Brain microvascular endothelial cell (primary cell): Measurements from ENCODE around the gene HTR2A.

Source experiments
- DNase-seq: peaks from one replicate; pipeline ENCODE4 v3.0.0-alpha.2; 2020
- H3K27ac ChIP-seq: fragments of 250-450 bp; sonication (Bioruptor Pico); 2 replicates; pipeline ENCODE4 v1.5.1; 2020; ENCODE audit warnings: mild to moderate bottlenecking, moderate library complexity
- H3K27me3 ChIP-seq: fragments of 250-450 bp; sonication (Bioruptor Pico); replicated peaks from 2 replicates; pipeline ENCODE4 v1.5.1; 2020; ENCODE audit warnings: mild to moderate bottlenecking
- H3K36me3 ChIP-seq: fragments of 250-450 bp; sonication (Bioruptor Pico); replicated peaks from 2 replicates; pipeline ENCODE4 v1.5.1; 2020; ENCODE audit warnings: mild to moderate bottlenecking
- H3K4me3 ChIP-seq: 2 replicates; pipeline ENCODE4 v1.5.1; 2011; ENCODE audit warnings: low read depth, mild to moderate bottlenecking, control low read depth, low read length, moderate library complexity
- in situ Hi-C: cut with HindIII; loops from 2 replicates; pipeline ENCODE4 v1.10.0; 2017; ENCODE audit warnings: low sequenced_read_pairs, low pct_ligation_motif_present
- TF ChIP-seq, protein P1 (sequence below): IDR thresholded peaks from 2 replicates; pipeline ENCODE4 v1.5.1; 2011; ENCODE audit warnings: low read depth, mild to moderate bottlenecking, moderate library complexity, low read length, control low read depth, inconsistent platforms; ENCODE audit errors: missing control alignments

The HTR2A gene

DNA sequence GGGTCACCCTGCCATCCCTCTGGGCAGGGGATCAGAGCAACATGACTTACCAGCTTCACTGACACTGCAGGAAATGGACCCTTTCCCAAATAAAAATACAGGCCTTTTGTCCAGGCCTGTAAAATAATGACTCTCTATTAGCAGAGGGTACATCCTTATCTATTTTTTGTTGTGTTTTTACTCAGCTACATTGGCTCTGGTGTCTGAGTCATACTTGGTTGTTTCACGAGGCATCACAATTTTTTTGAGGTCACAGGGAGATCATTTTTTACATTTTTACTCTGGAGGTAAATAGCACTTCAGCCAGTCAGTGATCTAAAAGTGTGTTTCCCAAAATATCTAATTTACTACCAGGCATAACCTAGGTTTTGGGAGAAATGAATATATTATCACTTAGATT is 6.9 kb upstream of the HTR2A start:
- Histone ChIP-seq H3K36me3 (no peaks in the 10 kb centered on the region), H3K27ac (no peak overlapping the region), H3K27me3 (no peaks in the 10 kb centered on the region), H3K4me3 (no peak overlapping the region)
- peak; percentile 53 for DNase-seq
- TF ChIP-seq, protein P1, sequence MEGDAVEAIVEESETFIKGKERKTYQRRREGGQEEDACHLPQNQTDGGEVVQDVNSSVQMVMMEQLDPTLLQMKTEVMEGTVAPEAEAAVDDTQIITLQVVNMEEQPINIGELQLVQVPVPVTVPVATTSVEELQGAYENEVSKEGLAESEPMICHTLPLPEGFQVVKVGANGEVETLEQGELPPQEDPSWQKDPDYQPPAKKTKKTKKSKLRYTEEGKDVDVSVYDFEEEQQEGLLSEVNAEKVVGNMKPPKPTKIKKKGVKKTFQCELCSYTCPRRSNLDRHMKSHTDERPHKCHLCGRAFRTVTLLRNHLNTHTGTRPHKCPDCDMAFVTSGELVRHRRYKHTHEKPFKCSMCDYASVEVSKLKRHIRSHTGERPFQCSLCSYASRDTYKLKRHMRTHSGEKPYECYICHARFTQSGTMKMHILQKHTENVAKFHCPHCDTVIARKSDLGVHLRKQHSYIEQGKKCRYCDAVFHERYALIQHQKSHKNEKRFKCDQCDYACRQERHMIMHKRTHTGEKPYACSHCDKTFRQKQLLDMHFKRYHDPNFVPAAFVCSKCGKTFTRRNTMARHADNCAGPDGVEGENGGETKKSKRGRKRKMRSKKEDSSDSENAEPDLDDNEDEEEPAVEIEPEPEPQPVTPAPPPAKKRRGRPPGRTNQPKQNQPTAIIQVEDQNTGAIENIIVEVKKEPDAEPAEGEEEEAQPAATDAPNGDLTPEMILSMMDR: no peak
- in situ Hi-C loops: no loop called here

DNA sequence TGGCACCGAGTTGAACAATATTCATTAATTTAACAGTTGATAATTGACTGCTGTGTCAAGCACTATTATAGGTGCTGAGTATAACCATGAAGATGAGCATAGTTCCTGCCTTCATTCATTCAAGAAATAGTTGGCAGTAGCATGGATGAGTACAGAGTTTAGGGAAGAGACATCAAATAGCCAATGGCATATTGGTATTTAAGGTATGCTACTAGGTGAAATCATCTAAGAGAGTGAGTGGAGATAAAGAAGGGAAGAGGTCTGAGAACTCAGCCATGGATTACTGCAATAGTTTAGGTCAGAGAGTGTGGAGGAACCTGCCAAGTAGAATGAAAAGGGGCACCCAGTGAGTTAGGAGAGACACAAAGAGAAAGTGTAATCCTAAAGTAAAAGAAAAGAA is 4.9 kb upstream of the HTR2A start:
- TF ChIP-seq, protein P1: no peak
- no peak for DNase-seq
- in situ Hi-C loops: no loop called here
- Histone ChIP-seq H3K27ac (no peak overlapping the region), H3K36me3 (no peaks in the 10 kb centered on the region), H3K4me3 (no peak overlapping the region), H3K27me3 (no peaks in the 10 kb centered on the region)

DNA sequence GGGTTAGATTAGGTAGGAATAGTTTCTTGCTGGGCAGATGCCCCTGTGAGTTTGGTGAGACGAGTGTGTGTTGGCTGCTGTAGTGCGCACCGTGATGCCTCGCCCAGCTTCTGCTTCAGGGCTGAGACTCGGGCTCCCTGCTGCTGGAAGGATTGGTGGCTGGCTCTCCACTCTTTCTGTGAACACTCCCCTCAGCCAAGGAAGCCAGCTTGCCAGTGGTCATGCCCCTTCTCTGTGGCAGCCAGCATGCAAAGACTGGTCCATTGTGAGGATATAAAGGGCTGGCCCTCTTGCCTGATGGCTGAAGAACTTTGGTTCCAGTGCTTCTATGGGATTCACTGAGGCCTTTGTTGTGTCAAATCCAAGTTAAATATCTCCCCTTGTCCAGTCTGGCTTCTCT is 2.9 kb upstream of the HTR2A start:
- H3K27ac ChIP-seq: no peak overlapping the region
- H3K27me3 ChIP-seq: no peaks in the 10 kb centered on the region
- in situ Hi-C loops: no loop called here
- no peak overlapping the region for H3K4me3 ChIP-seq
- TF ChIP-seq, protein P1: no peak
- DNase-seq: no peak
- H3K36me3 ChIP-seq: no peaks in the 10 kb centered on the region

DNA sequence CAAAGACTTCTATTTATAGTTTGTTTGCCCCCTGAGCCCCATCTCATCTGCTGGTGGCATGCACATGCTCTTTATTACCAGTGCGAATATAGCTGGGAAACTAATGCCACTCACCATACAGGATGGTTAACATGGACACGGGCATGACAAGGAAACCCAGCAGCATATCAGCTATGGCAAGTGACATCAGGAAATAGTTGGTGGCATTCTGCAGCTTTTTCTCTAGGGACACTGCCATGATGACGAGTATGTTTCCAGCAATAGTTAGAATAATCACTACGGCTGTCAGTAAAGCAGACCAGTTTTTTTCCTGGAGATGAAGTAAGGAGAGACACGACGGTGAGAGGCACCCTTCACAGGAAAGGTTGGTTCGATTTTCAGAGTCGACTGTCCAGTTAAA is 1.5 kb downstream of the HTR2A start:
- no peaks in the 10 kb centered on the region for H3K36me3 ChIP-seq
- TF ChIP-seq, protein P1: no peak
- H3K27ac ChIP-seq: no peak overlapping the region
- DNase-seq: no peak
- no peaks in the 10 kb centered on the region for H3K27me3 ChIP-seq
- no peak overlapping the region for H3K4me3 ChIP-seq
- in situ Hi-C loops: no loop called here

DNA sequence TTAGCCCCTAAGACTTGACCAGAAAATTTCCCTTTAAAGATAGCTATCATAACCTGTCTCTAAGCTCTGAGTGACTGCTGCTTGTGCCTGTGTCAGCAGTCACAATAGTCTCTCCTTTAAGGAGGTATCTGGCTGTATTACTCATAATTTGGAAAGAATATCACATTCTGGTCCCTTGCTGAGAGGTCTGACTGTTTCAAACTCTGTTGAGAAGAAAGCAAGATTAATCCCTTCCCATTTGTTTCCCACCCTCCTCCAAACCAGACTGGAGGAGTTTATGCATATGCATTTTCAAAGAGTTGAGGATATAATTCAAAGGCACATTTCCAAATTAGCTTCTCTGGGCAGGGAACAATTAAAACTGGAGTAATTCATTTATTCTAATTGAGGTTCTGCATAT is 2.3 kb downstream of the HTR2A start:
- Histone ChIP-seq H3K4me3 (peak overlapping the region; percentile 65), H3K27ac (no peak overlapping the region), H3K27me3 (no peaks in the 10 kb centered on the region), H3K36me3 (no peaks in the 10 kb centered on the region)
- DNase-seq: no peak
- TF ChIP-seq, protein P1: no peak
- in situ Hi-C loops: no loop called here

DNA sequence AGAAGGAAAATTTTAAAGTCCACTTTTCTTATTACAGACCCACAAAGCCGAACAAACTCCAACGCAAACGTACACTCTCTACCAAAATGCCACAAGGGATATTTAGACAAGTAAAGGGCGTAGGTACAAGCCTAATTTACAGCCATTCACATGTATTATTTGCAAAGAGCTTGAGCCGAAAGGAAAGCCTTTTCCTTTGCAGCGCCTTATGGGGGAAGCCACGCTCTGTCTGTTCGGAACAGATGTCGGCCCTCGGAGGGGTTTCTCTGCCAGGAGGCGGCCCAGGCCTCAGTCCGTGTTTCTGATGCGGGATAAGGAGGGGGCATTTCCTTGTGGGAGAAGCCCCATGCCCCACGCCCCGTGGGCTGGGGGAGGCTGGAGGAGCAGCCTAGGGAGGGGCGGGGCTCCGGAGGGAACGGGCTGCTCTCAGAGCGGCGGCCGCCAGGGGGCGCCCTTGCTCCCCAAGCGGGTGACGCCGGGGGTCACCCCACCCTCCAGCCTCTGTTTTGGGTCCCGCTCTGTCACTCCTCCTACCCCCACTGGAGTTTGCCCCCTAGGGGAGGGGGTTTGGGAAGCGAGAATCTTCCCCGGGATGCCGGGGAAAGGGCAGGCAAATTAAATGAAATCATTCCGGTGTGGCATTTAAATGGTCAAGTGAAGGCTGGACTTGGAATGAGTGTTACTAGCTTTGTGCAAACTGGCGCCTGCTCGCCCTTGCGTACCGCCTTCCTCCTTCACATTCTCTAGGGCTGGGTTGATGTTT is 2.9 kb downstream of the HTR2A start:
- Histone ChIP-seq H3K27ac (no peak overlapping the region), H3K36me3 (no peaks in the 10 kb centered on the region), H3K27me3 (no peaks in the 10 kb centered on the region), H3K4me3 (peak overlapping the region; percentile 65)
- TF ChIP-seq, protein P1: peak; percentile 90
- in situ Hi-C loops: no loop called here
- DNase-seq: peak; percentile 32
